Fibroblast of skin of back (primary cell): ENCODE measurements around the gene DGCR6.
"Not testable (repeated sequence)": the region's sequence is repeated elsewhere in the genome, so short reads cannot be mapped to it uniquely, and the experiment has no call there.

Experiments
- DNase-seq: peaks from one replicate; pipeline ENCODE4 v3.0.0-alpha.2; 2013

The DGCR6 gene

GRCh38 chr22:18961201-18961600 lies 55.1 kb downstream of the DGCR6 start:
- DNase-seq = not testable (repeated sequence)
